ENCODE measurements around the gene SYNDIG1.

Gene SYNDIG1

DNA sequence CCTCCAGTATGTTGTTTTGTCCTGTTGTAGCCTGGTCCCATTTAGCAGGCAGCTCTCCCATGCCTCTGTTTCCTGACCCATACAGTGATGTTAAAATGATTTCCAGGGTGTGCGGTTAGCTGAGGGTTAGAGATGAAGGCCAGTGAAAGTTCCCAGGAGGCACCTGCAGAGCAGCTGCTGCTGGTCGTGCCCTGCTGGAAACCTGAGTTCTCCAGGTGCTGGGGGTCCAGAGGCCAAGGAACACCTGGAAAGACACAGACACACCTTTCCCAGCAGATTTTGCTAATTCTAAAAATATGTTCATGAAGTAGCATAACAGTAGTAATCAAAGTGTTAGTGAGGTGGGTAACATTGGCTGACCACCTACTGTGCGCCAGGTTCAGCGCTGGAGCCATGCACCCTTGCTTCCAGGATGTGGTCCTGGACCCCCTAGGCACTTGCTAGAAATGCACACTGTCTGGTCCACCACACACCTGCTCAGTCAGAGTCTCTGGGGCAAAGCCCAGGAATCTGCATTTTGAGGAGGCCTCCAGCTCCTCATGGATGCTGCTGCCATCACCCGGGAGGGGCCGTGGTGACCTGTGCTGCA is 118.7 kb downstream of the SYNDIG1 start:
- DNase-seq = no peak

DNA sequence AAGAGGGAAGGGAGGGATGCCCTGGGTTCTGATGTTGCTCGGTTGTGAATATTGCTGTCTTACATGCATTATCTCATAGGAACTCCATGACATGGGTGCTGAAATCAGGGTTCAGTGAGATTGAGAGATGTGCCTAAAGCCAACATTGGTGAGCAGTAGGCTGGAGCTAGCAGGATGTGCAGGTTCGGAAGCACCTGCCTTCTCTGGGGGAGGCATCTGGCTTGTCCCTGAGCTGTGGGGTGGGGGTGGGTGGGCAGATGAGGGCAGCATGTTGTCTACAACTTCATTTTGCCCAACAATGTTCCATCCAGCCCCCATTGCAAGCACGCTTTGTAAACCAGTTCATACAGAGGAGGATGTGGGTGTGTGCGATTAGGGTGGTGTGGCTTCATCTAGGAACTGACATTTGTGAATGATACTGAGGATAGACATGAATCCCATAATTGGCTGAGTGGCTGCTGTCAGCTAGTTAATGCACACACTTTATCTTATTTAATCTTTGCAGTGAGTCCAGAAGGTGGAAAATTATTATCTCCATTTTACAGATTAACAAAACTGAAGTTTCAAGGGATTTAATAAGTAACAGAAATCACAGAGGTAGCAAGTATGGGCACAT is 119.4 kb downstream of the SYNDIG1 start:
- no peak for DNase-seq

DNA sequence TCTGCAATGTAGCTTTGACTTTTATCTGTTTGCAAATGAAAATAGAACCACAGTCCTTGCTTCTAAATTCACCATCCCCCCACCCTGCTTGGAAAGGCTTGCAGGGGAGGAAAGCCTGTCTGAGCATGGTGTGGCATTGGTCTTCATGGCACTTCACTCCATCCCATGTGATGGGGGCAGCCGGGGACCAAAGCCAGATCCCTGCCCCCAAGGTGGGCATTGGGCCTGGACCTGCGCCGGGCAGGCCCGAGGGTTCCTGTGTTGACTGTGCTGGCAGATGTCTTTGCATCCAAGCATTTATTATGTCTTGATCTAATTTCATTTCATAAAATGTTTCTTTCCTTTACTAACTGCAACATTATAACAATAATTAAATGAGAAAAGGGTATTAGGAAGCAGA is 120.0 kb downstream of the SYNDIG1 start:
- no peak for DNase-seq

DNA sequence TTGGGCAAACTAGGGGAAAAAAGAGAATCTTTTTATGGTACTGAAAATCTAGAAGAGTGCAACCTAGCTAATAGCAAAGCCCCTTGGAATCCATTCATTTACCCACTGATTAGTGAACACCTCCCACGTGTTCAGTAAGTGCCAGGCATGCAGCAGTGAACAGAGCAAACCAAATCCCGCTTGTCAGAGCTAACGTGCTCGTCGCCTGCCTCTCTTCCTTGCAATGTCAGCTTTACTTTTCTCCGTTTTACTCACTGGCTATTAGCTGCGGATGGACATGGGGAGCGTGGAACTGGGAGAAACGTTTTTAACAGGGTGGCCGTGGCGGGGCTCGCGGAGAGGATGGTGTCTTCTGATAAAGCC is 120.4 kb downstream of the SYNDIG1 start:
- no peak for DNase-seq

- no peak for DNase-seq
Observed at GRCh38 chr20:24590178-24590982, 121.0 kb downstream of the SYNDIG1 start.

DNA sequence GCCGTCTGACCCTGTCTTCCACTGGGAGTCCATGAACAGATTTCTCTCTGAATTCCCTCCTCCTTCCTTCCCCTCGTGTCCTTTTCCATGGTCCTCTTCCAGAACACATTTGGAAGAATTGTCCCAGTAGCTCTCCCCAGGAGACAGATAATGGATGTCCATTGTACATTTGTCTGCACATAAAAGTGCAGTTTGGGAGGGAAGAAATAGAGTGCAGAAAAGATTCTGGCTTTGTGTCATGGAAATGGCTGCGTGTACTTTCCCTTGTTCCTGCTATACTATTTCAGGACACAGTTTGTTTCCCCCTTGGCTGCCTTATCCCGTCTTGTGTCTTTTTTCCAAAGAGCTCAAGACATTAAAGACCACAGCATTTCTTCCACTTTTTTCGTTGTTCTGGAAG is 127.6 kb downstream of the SYNDIG1 start:
- no peak for DNase-seq

GRCh38 chr20:24598346-24598745 is 128.9 kb downstream of the SYNDIG1 start:
- DNase-seq = no peak

DNA sequence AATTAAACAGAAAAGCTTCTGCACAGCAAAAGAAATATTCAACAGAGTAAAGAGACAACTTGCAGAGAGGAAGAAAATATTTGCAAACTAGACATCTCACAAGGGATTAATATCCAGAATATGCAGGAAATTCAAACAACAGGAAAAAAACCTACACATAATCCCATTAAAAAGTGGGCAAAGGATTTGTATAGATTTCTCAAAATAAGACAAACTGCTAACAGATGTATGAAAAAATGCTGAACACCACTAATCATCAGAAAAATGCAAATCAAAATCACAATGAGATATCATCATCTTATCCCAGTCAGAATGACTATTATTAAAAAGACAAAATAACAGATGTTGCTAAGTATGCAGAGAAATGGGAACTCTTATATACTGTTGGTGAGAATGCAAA is 129.6 kb downstream of the SYNDIG1 start:
- DNase-seq = no peak

GRCh38 chr20:24600012-24600411 is 130.6 kb downstream of the SYNDIG1 start:
- no peak for DNase-seq

DNA sequence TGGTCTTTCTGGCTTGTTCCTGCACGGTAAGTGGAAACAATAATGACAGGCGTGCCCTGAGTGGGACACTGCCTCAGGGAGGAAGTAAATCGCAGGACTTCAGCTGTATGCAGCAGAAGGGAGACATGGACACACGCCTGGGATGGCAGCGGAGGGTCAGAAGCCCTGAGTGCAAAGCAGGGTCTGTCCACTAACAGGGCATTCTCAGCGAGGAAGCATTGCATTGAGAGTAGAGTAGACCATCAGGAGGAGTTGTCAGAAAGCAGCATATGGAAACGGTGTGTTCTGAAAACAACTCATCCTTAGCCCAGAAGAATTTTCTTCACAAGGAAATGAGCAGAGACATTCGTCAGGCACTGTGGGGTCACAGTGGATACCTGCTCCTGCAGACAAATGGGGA is 134.0 kb downstream of the SYNDIG1 start:
- no peak for DNase-seq

GRCh38 chr20:24604966-24605665 is 135.7 kb downstream of the SYNDIG1 start:
- DNase-seq = no peak

- DNase-seq = no peak
Observed at GRCh38 chr20:24605937-24606455, 136.6 kb downstream of the SYNDIG1 start.

- no peak for DNase-seq
Observed at GRCh38 chr20:24607402-24607801, 138.0 kb downstream of the SYNDIG1 start.

DNA sequence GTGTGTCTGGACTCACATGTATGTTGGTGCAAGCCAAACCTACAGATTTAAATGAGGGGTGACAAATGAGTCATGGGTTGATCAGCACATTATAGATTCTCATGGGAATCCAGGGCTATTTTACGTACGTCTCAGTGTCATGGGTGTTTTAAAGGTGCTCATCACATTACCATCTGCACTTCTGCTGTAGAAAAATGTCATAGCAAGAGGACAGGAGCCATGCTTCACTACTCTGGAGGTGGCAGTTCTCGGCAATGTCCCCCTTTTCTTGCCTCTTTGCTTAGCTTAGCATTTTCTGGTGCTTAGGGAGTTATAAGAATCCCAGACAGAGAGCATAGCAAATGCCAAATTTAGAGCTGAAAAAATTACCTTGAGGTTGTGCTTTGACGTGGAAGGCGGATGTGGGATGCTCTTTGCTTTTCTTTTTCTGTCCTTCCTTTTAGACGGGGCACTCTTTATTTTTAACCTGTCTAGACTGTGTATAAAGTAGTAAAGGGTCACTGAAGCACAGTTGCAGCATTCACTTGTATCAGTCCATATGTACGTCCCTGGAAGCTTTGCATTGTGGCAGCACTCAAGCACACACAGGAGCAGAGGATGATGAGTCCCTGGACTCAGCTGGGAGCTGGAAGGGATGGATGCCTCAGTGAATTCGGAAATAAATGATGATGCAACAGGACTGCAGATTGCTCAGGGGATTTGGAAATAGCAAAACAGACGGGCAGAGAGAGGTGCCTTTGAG is 139.7 kb downstream of the SYNDIG1 start:
- DNase-seq = no peak

- DNase-seq = no peak
Observed at GRCh38 chr20:24609757-24610156, 140.3 kb downstream of the SYNDIG1 start.

DNA sequence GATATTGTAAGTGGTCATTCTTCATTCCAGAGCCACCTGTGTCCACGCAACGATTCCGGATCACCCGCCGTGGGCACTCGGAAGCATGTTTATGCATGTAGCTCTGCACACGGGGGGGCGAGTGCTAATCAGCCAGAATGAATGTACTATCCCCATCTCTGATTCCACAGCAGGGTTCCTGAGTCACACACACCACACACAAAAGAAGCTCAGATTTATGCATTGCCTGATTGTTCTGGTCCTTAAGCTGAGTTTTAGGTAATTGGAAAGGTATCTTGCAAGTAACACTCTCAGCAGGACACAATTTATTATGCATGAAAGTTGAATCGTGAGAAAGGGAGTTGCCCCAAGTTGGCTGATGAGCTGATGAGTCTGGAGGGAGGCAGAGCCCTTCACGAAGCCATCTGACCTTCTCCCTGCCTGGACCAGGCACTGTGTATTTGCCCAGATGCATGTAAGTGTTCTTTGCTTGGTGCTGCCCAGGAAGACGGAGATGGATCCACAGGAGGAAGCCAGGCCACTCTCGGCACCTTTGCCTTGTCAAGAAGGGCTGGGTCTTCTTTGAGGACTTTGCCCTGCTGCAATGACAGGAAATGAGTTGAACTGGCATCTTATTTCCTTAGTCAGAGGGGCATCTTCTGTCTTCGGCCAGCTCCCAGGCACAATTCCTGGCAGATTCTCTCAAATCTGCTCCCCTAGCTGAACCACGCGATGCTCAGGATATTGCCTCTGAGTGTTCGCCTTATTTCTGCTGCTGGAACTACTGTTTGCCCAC is 141.1 kb downstream of the SYNDIG1 start:
- DNase-seq = no peak

DNA sequence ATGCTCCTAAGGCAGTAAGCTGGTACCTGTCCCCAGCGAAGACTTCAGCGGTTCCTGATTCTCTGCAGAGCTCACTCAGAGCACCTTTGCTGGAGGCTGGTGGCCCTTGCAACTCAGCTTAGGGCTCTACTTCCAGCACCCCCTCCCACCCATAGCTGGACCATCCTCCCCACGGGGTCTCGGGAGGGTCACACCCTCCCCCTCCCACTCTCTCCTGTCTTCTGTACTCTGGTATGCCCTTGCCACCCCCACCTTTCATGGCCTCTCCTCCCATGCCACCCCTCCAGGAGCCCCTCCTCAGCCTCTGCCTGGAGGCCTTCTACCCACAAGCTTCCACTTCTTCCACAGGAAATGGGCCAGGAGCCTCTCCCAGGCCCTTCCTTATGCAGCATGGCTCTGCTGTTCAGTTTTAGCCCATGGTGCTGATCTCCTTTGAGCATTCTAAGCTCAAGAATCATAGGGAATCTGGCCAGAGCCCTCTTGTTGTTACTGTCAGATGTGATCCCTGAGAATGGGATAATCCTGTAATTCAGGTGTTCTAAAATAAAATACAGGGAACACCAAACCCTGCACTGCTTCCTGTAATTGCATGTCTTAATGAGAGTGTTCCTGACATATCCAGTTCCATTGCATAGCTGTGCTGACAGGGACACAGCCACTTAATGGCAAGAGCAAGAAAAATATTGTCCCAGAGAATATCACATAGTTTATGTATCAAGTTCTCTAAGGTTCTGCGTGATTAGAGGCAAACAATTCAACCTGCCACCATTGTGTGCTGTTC is 142.1 kb downstream of the SYNDIG1 start:
- no peak for DNase-seq

DNA sequence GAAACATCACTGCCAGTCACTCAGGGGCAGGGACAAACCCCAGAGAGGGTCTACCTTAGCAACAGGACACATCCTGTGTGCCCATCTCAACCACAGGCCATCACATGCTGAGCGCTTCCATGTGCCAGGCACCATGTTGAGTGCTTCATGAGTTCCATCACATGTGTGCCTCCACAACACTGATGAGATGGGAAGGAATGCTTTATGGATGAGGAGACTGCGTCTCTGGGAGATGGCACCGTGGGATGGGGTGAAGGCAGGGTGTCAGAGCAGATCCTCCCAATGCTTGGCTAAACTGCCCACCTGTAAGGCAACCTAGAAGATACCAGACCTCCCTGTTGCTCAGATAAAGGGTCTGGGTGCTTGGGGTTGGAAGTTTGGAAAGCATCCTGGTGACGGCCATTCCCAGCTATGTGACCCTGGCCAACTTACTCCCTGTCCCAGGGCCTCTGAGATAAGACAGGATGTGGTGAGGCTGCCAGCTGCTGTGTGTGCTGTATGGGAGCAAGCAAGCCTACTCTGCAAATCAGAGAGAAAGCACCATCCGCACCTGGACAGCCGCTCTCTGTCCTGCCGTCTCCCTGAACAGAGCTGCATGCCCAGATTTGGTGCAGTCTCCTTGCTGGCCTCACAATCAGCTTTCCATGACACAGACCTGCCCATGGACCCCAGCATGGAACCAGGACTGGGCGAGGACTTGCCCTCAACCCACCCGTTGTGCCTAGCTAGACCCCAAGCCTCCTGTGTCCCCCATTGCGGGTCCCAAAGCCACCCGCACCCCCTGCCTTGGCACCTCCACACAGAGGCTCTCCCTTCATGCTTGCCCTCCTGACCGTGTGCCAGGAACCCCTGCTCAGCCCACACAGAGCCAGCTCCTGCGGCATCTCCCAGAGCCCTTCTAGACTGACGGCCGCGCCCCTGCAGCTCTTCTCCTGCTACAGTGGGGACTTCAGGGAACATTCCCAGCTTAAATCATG is 143.7 kb downstream of the SYNDIG1 start:
- DNase-seq = no peak

DNA sequence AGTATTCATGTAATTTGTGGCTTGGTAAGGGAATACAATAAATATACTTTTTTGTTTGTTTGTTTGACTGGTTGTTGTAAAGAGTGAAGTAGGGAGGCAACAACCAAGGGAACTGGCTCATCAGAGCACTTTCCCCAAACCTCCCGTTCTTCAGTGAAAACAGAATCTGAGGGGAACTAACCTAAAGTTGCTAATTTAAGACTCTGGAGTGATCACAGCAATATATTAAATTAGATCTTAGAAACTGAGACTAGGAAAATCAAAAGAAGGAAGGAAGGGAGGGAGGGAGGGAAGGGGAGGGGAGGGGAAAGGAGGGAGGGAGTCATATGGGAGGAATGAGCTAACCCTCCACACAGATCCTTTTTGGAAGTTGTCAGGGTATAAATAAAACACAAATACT is 144.9 kb downstream of the SYNDIG1 start:
- no peak for DNase-seq

GRCh38 chr20:24615353-24615752 is 145.9 kb downstream of the SYNDIG1 start:
- DNase-seq = no peak
